ENCODE data around the gene GALNT10. TPM values are rescaled to one million over a fixed set of nuclear protein-coding genes. Genes with fewer than 3 reads are reported as not detected.
"Not testable (repeated sequence)": the region's sequence is repeated elsewhere in the genome, so short reads cannot be mapped to it uniquely, and the experiment has no call there.

GALNT10 gene
- total RNA-seq, 2 donors from 2014 or later: 25.2 to 30.6 TPM

DNA sequence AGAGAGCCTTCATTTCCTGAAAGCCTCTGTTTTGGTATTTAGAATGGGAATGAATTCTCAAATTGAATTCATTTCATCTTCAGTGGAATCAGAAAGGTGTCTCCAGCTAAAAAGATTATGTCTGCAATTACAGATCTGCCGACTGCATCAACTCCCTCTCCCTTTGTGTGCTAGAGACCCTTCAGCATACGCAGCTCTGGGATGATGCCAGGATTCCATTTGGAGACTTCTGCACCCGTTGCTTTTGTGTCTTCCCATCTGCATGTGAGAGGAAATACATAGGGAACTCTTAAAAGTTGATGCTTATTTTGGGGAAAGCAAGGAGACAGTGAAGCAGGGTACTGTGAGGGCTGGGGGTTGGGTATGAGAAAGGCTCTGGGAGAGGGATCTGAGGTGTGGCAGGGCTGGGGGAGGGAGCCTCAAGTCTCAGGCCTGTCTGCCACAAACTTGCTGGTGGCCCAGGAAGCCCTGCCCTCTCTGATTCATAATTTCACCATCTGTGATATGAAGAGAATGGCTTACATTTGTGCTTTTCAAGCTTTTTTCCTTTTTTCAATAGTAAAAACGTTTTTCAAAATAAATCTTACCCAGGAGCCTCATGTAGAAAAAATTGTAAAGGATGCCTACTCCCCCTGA lies 165.6 kb downstream of the GALNT10 start:
- no peak for DNase-seq (ENCODE audit: low spot score)
- intact Hi-C loops (cut with DNase I): no loop called here

GRCh38 chr5:154356958-154357357 lies 166.4 kb downstream of the GALNT10 start:
- no peak for DNase-seq (ENCODE audit: low spot score)
- intact Hi-C loops (cut with DNase I): no loop called here

GRCh38 chr5:154358516-154359220 lies 168.1 kb downstream of the GALNT10 start:
- no peak for DNase-seq (ENCODE audit: low spot score)
- intact Hi-C loops (cut with DNase I): no loop called here

DNA sequence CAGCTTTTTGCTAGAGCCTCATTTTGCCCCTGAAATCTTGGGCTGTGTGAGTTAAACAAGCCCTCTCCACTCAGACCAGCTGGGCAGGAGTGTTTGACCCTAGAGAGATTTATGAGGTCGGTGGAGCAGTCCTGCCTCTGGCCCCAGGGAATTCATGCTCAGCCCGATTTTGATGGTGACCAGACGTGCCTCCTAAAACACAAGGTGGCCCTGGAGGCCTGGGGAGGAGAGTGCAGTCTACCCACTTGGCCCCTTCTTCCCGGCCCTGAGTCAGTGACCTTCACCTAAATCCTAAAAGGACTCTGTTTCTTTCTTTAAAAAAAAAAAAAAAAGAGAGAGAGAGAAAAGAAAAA lies 168.7 kb downstream of the GALNT10 start:
- no peak for DNase-seq (ENCODE audit: low spot score)
- intact Hi-C loops (cut with DNase I): no loop called here

DNA sequence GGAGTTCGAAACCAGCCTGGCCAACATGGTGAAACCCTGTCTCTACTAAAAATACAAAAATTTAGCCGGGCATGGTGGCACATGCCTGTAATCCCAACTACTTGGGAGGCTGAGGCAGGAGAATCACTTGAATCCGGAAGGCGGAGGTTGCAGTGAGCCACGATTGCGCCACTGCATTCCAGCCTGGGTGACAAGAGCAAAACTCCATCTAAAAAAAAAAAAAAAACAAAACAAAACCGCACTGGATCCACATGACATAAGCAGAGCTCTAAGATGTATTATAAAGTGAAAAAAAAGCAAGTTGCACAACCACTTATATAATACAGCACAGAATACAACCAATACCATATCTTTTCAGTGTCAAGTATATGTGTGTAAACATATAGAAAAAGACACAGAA lies 169.7 kb downstream of the GALNT10 start:
- DNase-seq (ENCODE audit: low spot score); intact Hi-C loops (cut with DNase I): not testable (repeated sequence)

- DNase-seq (ENCODE audit: low spot score): no peak
- intact Hi-C loops (cut with DNase I): no loop called here
Measured at GRCh38 chr5:154363411-154363810, 172.9 kb downstream of the GALNT10 start.

- DNase-seq (ENCODE audit: low spot score): no peak
- intact Hi-C loops (cut with DNase I): no loop called here
Measured at GRCh38 chr5:154364771-154365170, 174.2 kb downstream of the GALNT10 start.

DNA sequence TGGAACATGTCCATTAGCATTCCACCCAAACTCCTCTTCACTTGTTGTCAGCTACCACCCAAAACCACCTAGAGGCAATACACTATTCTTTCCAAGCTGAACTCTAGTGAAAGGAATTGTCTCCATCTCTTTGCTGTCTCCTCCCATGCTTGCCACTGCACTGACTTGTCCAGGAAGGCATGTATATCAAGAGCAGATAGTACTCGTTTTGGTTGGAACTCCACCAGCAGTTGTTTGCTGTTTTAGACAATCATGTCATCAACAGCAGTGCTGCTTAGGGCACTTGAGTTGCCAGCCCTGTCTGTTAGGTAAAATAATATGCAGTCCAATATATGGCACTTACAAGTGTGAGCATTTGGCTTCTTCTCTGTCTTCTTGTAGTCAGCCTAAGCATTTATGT lies 175.3 kb downstream of the GALNT10 start:
- DNase-seq (ENCODE audit: low spot score): no peak
- intact Hi-C loops (cut with DNase I): no loop called here

- DNase-seq (ENCODE audit: low spot score): no peak
- intact Hi-C loops (cut with DNase I): no loop called here
Measured at GRCh38 chr5:154366353-154366752, 175.8 kb downstream of the GALNT10 start.

- no peak for DNase-seq (ENCODE audit: low spot score)
- intact Hi-C loops (cut with DNase I): no loop called here
Measured at GRCh38 chr5:154367101-154367500, 176.6 kb downstream of the GALNT10 start.

DNA sequence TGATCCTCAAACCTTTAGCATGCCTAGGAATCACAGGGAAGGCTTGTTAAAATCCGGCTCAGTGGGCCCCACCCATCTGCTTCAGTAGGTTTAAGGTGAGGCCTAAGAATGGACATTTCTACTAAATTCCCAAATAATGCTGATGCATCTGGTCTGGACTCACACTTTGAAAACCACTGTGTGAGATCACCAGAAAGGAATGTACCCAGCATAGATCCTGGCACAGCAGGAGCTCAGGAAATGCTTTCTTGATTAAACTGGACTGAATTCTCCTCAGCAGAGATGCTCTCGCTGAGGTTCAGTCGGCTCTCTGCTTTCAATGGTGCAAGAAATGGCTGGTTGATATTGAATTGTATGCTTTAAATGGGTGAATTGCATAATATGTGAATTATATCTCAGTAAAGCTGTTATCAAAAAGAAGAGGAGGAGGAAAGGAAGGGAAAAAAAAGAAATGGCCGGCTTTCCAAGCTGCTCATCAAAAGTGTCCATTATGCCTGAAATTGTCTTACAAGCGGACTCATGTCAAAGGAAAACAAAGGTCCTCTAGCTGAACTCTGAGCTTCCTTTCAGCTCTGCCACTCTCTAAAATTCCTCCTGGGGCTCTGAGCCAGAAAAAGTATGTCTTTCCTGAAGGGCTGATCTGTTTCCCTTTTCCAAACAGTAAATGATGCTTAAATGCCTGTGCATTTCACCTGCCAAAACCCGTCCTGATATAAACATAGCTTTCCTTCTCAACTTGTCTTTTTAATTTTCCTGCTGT lies 177.7 kb downstream of the GALNT10 start:
- DNase-seq (ENCODE audit: low spot score): no peak
- intact Hi-C loops (cut with DNase I): no loop called here

DNA sequence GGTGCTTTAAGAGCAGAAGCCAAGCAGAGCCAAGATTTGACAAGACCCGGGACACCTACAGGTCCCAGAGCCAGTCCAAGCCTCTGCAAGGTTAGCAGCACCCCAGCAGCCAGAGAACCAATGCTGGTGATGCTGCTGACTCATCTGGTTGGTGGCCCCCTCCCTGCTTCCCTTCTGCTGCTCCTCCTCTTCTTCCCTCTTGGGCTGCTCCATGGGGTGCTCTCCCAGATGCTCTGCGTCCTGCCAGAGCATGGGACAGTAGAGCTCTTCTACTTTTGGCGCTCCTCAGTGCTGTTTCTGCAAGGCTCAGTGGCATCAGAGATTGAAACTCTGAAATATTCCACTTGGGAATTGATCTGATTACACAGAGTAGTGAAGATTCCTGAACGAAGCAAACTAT lies 179.1 kb downstream of the GALNT10 start:
- DNase-seq (ENCODE audit: low spot score): no peak
- intact Hi-C loops (cut with DNase I): no loop called here

GRCh38 chr5:154370119-154370518 lies 179.6 kb downstream of the GALNT10 start:
- DNase-seq (ENCODE audit: low spot score): no peak
- intact Hi-C loops (cut with DNase I): no loop called here

DNA sequence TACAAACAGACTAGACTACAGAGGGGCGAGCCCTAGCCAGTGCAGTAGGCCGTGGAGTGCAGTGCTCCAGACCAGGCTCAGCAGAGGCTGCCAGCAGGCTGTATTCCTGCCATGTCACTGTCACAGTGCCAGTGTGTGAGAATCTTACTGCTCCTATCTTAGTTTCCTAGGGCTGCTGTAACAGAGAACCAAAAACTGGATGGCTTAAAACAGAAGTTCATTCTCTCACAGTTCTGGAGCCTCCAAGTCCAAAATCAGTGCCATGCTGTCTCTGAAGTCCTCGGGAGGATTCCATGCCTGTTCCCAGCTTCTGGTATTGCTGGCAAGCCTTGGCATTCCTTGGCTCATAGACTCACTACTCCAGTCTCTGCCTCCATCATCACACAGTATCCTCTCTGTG lies 180.3 kb downstream of the GALNT10 start:
- no peak for DNase-seq (ENCODE audit: low spot score)
- intact Hi-C loops (cut with DNase I): no loop called here

DNA sequence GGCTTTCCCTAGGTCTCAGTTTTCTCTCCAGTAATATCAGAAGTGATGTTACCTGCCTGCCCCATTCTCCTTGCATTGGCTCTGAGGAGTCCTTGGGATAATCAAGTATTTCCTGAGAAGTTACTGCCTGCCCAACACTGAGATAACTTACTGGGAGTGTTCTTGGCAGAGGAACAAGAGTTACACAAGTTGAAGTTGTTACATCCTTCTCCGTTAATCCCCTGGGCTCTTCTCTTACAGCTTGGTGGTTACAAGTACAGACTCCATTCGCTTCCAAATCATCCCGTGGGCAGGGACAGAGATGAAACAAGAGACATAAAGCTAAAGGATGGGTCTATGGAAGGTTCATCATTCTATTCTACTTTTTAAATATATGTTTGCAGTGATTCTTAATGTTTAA lies 181.2 kb downstream of the GALNT10 start:
- intact Hi-C loops (cut with DNase I): no loop called here
- DNase-seq (ENCODE audit: low spot score): no peak

- DNase-seq (ENCODE audit: low spot score): no peak
- intact Hi-C loops (cut with DNase I): no loop called here
Measured at GRCh38 chr5:154372661-154373060, 182.1 kb downstream of the GALNT10 start.

DNA sequence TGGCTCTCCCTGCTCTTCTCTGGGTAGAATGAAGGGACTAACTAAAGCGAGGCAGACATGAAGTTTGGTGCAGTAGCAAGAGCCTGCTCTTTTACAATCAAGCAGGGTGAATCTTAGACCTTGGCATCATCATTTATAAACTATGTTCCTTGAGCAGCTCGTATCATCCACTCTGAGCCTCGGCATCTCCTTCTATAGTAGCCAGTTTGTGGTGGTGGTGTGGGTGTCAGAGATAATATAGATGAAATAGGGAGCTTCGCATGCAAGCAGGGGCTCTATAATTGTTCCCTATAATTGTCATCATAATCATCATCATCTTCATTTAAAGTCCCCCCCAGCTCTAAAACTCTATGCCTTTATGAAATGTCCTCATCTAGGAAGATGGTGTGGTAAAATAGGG lies 182.8 kb downstream of the GALNT10 start:
- no peak for DNase-seq (ENCODE audit: low spot score)
- intact Hi-C loops (cut with DNase I): no loop called here

DNA sequence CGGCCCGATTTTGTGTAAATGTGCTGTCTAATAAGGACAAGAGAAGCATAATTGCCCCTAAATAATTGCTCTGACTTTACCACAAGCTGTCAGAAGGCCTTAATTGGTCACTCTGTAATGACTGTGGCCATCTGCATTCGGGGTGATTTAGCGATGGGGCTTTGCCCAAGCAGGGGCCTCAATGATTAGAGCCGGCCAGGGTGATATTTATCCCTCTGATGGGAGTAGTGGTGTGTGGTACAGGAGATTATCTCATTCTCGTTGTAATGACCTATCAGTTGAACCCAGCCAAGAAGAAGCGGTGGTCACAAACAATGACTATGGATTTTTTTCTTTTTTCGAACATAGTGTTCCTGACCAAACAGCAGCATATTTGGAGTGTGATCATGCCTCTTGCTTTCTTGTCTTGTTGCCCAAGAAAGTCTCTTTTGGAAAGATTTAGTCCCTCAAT lies 183.2 kb downstream of the GALNT10 start:
- no peak for DNase-seq (ENCODE audit: low spot score)
- intact Hi-C loops (cut with DNase I): no loop called here

GRCh38 chr5:154374264-154374663 lies 183.7 kb downstream of the GALNT10 start:
- intact Hi-C loops (cut with DNase I): no loop called here

GRCh38 chr5:154375329-154376008 lies 184.9 kb downstream of the GALNT10 start:
- intact Hi-C loops (cut with DNase I): no loop called here
- no peak for DNase-seq (ENCODE audit: low spot score)

More at GRCh38 chr5:154374264-154374663, 183.7 kb downstream of the GALNT10 start:
- no peak for DNase-seq (ENCODE audit: low spot score)
